Measurements from ENCODE around the gene AHRR.
A peak's percentile ranks its signal among the peaks of the same experiment; 100 is the strongest.

Gene AHRR

DNA sequence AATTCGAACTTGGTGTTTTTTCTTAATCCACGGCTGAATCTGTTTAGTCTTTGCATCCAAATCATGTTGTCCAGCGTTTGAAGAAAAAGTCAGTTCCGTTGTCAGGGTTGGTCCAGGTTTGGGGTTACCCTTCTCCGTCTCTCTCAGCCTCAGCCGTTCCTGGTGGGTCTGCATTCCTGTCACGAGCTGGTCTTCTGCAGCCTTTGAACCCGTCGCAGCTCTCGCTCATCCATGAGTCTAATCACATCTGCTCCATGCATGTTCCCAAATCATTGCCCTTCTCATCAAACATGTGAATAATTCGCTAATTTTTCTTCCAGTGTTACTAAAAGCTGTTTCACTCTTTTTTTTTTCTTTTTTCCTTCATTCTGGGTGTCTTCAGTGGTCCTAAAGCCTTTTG, 82.5 kb downstream of the AHRR start:
- Histone ChIP-seq H3K79me2 (ENCODE audit: insufficient read depth, low read length) (no peaks in the 10 kb centered on the region), H3K27me3 (ENCODE audit: insufficient read depth, low read length) (no peaks in the 10 kb centered on the region), H3K36me3 (ENCODE audit: insufficient read depth, low read length) (peaks cover 6% of the 10 kb centered on the region; the same call in 1 of the 2 replicates), H3K9ac (ENCODE audit: low read length) (no peak overlapping the region), H3K27ac (ENCODE audit: low read depth, low read length, poor library complexity, severe bottlenecking) (peak overlapping the region; percentile 0), H3K4me3 (ENCODE audit: low read depth, low read length, poor library complexity, severe bottlenecking) (no peak overlapping the region), H3K4me1 (ENCODE audit: insufficient read depth, low read length, severe bottlenecking) (peaks cover 43% of the 10 kb centered on the region), H4K20me1 (ENCODE audit: insufficient read depth, low read length) (no peaks in the 10 kb centered on the region), H3K4me2 (ENCODE audit: low read length) (no peak overlapping the region), H3K9me2 (ENCODE audit: low read depth, low read length) (no peaks in the 10 kb centered on the region), H2AFZ (ENCODE audit: low read length) (no peak overlapping the region), H3F3A (ENCODE audit: insufficient read depth, low read length) (no peaks in the 10 kb centered on the region), H3K9me3 (ENCODE audit: low read length) (no peaks in the 10 kb centered on the region)
- no peak for TF ChIP-seq EZH2 (IDR thresholded peaks at IDR 0.05; ENCODE audit: borderline replicate concordance, low read length)

DNA sequence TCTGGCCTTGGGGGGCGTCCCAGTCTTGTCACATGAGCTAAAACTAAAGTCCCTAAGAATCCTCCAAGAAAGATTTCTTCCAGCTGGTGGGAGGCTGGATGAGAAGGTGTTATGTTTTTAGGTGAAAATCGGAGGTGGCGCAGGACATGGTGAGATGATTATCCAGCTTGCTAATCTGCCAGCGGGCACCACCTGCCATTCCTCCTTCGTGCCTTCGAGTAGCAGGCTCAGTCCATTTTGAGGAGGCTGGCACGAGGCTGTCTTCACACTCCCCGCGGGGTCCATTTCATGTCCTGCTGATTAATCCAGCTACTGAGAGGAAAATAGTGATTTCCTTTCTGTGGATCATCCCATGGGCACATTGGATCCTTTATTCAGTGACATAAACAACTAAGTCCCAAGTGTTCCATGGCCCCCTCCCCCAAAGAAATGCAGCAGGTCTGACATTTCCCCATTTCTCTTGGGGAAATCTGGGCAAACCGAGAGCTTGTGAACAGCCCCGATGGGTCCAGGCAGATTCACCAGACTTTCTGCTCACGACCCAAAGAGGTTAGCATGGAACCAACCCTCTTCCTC, 83.2 kb downstream of the AHRR start:
- peaks cover 6% of the 10 kb centered on the region; the same call in 1 of the 2 replicates for H3K36me3 ChIP-seq (ENCODE audit: insufficient read depth, low read length)
- no peaks in the 10 kb centered on the region for H3F3A ChIP-seq (ENCODE audit: insufficient read depth, low read length)
- no peaks in the 10 kb centered on the region for H3K27me3 ChIP-seq (ENCODE audit: insufficient read depth, low read length)
- H3K4me2 ChIP-seq (ENCODE audit: low read length), result no peak overlapping the region
- H3K27ac ChIP-seq (ENCODE audit: low read depth, low read length, poor library complexity, severe bottlenecking), result no peak overlapping the region
- no peaks in the 10 kb centered on the region for H3K9me3 ChIP-seq (ENCODE audit: low read length)
- H3K4me3 ChIP-seq (ENCODE audit: low read depth, low read length, poor library complexity, severe bottlenecking), result no peak overlapping the region
- H4K20me1 ChIP-seq (ENCODE audit: insufficient read depth, low read length), result no peaks in the 10 kb centered on the region
- no peaks in the 10 kb centered on the region for H3K9me2 ChIP-seq (ENCODE audit: low read depth, low read length)
- peaks cover 36% of the 10 kb centered on the region for H3K4me1 ChIP-seq (ENCODE audit: insufficient read depth, low read length, severe bottlenecking)
- no peaks in the 10 kb centered on the region for H3K79me2 ChIP-seq (ENCODE audit: insufficient read depth, low read length)
- no peak overlapping the region for H2AFZ ChIP-seq (ENCODE audit: low read length)
- no peak overlapping the region for H3K9ac ChIP-seq (ENCODE audit: low read length)
- TF ChIP-seq, protein P1, sequence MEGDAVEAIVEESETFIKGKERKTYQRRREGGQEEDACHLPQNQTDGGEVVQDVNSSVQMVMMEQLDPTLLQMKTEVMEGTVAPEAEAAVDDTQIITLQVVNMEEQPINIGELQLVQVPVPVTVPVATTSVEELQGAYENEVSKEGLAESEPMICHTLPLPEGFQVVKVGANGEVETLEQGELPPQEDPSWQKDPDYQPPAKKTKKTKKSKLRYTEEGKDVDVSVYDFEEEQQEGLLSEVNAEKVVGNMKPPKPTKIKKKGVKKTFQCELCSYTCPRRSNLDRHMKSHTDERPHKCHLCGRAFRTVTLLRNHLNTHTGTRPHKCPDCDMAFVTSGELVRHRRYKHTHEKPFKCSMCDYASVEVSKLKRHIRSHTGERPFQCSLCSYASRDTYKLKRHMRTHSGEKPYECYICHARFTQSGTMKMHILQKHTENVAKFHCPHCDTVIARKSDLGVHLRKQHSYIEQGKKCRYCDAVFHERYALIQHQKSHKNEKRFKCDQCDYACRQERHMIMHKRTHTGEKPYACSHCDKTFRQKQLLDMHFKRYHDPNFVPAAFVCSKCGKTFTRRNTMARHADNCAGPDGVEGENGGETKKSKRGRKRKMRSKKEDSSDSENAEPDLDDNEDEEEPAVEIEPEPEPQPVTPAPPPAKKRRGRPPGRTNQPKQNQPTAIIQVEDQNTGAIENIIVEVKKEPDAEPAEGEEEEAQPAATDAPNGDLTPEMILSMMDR (IDR thresholded peaks at IDR 0.05; ENCODE audit: low read length), result no peak
- TF ChIP-seq EZH2 (IDR thresholded peaks at IDR 0.05; ENCODE audit: borderline replicate concordance, low read length), result no peak

DNA sequence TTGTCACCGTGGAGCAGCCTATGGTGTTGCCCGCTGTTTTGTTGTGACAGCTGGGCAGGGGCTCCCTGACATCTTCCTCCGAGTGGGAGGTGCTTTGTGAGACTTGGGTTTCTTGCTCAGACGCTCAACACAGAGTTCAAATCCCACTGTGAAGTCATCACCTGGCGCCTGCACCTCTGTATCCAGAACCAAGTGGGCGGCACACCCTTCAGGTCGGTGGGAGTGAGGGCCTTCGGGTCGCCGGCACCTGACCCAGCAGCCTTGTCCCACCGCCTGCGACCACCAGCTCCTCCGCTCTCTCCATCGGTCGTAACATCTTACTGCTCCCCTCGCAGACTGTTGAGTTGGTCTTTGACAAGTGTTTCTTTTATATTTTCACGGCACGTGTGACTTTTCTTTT, 83.9 kb downstream of the AHRR start:
- TF ChIP-seq, protein P1 (IDR thresholded peaks at IDR 0.05; ENCODE audit: low read length), result no peak
- no peak for TF ChIP-seq EZH2 (IDR thresholded peaks at IDR 0.05; ENCODE audit: borderline replicate concordance, low read length)
- no peak overlapping the region for H3K9ac ChIP-seq (ENCODE audit: low read length)
- H3K4me1 ChIP-seq (ENCODE audit: insufficient read depth, low read length, severe bottlenecking), result peaks cover 29% of the 10 kb centered on the region
- H2AFZ ChIP-seq (ENCODE audit: low read length), result no peak overlapping the region
- H3K36me3 ChIP-seq (ENCODE audit: insufficient read depth, low read length), result peaks cover 6% of the 10 kb centered on the region; the same call in 1 of the 2 replicates
- no peaks in the 10 kb centered on the region for H3K9me2 ChIP-seq (ENCODE audit: low read depth, low read length)
- H3K4me3 ChIP-seq (ENCODE audit: low read depth, low read length, poor library complexity, severe bottlenecking), result no peak overlapping the region
- no peak overlapping the region for H3K27ac ChIP-seq (ENCODE audit: low read depth, low read length, poor library complexity, severe bottlenecking)
- no peaks in the 10 kb centered on the region for H3F3A ChIP-seq (ENCODE audit: insufficient read depth, low read length)
- no peaks in the 10 kb centered on the region for H3K79me2 ChIP-seq (ENCODE audit: insufficient read depth, low read length)
- H3K27me3 ChIP-seq (ENCODE audit: insufficient read depth, low read length), result no peaks in the 10 kb centered on the region
- no peak overlapping the region for H3K4me2 ChIP-seq (ENCODE audit: low read length)
- no peaks in the 10 kb centered on the region for H4K20me1 ChIP-seq (ENCODE audit: insufficient read depth, low read length)
- H3K9me3 ChIP-seq (ENCODE audit: low read length), result no peaks in the 10 kb centered on the region

DNA sequence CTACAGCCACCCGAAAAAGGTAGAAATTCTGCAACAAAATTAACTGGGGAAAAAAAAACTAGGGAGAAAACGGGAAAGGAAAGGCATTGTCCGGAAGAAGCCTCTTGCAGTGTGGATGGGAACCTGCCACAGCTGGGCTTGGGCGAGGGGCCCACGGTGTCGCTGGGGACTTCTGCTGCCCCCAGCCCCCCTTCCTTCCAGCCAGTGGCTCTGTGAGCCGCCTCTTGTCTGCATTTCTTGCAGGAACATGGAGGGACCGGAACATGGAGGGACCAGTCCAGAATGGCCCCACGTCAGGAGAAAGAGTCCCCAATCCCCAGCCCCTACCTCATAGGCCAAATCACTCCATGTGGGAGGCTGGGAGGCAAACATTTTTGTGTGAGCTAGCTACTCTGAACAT, 84.5 kb downstream of the AHRR start:
- Histone ChIP-seq H3K4me2 (ENCODE audit: low read length) (no peak overlapping the region), H3K9ac (ENCODE audit: low read length) (no peak overlapping the region), H3K79me2 (ENCODE audit: insufficient read depth, low read length) (no peaks in the 10 kb centered on the region), H3K9me3 (ENCODE audit: low read length) (no peaks in the 10 kb centered on the region), H3K36me3 (ENCODE audit: insufficient read depth, low read length) (peaks cover 6% of the 10 kb centered on the region; the same call in 1 of the 2 replicates), H3K4me1 (ENCODE audit: insufficient read depth, low read length, severe bottlenecking) (peaks cover 26% of the 10 kb centered on the region), H3K4me3 (ENCODE audit: low read depth, low read length, poor library complexity, severe bottlenecking) (no peak overlapping the region), H3K27me3 (ENCODE audit: insufficient read depth, low read length) (no peaks in the 10 kb centered on the region), H3F3A (ENCODE audit: insufficient read depth, low read length) (no peaks in the 10 kb centered on the region), H3K9me2 (ENCODE audit: low read depth, low read length) (no peaks in the 10 kb centered on the region), H3K27ac (ENCODE audit: low read depth, low read length, poor library complexity, severe bottlenecking) (no peak overlapping the region), H2AFZ (ENCODE audit: low read length) (no peak overlapping the region), H4K20me1 (ENCODE audit: insufficient read depth, low read length) (no peaks in the 10 kb centered on the region)
- TF ChIP-seq, protein P1 (IDR thresholded peaks at IDR 0.05; ENCODE audit: low read length), result no peak
- TF ChIP-seq EZH2 (IDR thresholded peaks at IDR 0.05; ENCODE audit: borderline replicate concordance, low read length), result no peak
